IMR-90 (cell line): ENCODE data around the gene SOWAHC. TPM values are rescaled to one million over a fixed set of nuclear protein-coding genes. Genes with fewer than 3 reads are reported as not detected.
A peak's percentile ranks its signal among the peaks of the same experiment; 100 is the strongest.

Source experiments
- ATAC-seq: fragments of 200-7000 bp; cut with Tn5 transposase; 2 replicates; pipeline ENCODE4 v1.9.1; 2020; ENCODE audit warnings: low read depth, mild to moderate bottlenecking, moderate library complexity
- BruUV-seq: library from RNA; stranded (reverse); fragments of 400-500 nt; replicated peaks from 2 replicates; lab custom pipeline; 2021; lab: Mats Ljungman, UMichigan
- CTCF ChIA-PET: fragments of 300-600 bp; formaldehyde crosslinking; extraction: SDS; loops from one replicate; lab custom pipeline; 2021; ENCODE audit warnings: antibody characterized with exemption; lab: Yijun Ruan, JAX
- POLR2A ChIA-PET: fragments of 300-600 bp; sonication (Branson Sonifier 250); formaldehyde crosslinking; loops from one replicate; lab custom pipeline; 2022; ENCODE audit warnings: antibody characterized with exemption; ENCODE audit not compliant: unreplicated experiment; lab: Charles Lee
- DNase-seq: peaks from one replicate; pipeline ENCODE4 v3.0.0; 2013
- H2AFZ ChIP-seq: replicated peaks from 2 replicates; pipeline ENCODE3; 2013; ENCODE audit warnings: low read length, mild to moderate bottlenecking; ENCODE audit not compliant: poor library complexity
- H2AK5ac ChIP-seq: 2 replicates; pipeline ENCODE4 v1.6.1; 2013; ENCODE audit warnings: low read depth, low read length, inconsistent platforms
- H2AK9ac ChIP-seq: replicated peaks from 2 replicates; pipeline ENCODE3; 2013; ENCODE audit warnings: mild to moderate bottlenecking, low read depth, low read length, moderate library complexity; ENCODE audit not compliant: poor library complexity
- H2BK120ac ChIP-seq: 2 replicates; pipeline ENCODE4 v1.6.1; 2013; ENCODE audit warnings: low read depth, low read length, inconsistent platforms
- H2BK15ac ChIP-seq: 3 replicates; pipeline ENCODE4 v1.6.1; 2013; ENCODE audit warnings: low read depth, low read length, inconsistent platforms
- H2BK20ac ChIP-seq: 2 replicates; pipeline ENCODE4 v1.6.1; 2013; ENCODE audit warnings: low read depth, mild to moderate bottlenecking, inconsistent platforms, low read length, moderate library complexity
- H2BK5ac ChIP-seq: 2 replicates; pipeline ENCODE4 v1.6.1; 2013; ENCODE audit warnings: mild to moderate bottlenecking, low read depth, low read length, inconsistent platforms; ENCODE audit not compliant: poor library complexity, severe bottlenecking
- H3K14ac ChIP-seq: replicated peaks from 2 replicates; pipeline ENCODE4 v1.6.1; 2013; ENCODE audit warnings: low read depth, low read length, inconsistent platforms
- H3K18ac ChIP-seq: 2 replicates; pipeline ENCODE4 v1.6.1; 2013; ENCODE audit warnings: low read depth, low read length, control low read depth
- H3K23ac ChIP-seq: 2 replicates; pipeline ENCODE4 v1.6.1; 2013; ENCODE audit warnings: low read depth, low read length, inconsistent platforms
- H3K27ac ChIP-seq: 2 replicates; pipeline ENCODE4 v1.5.1; 2013; ENCODE audit warnings: mild to moderate bottlenecking, control low read depth, low read length; ENCODE audit not compliant: insufficient read depth
- H3K27me3 ChIP-seq: 2 replicates; pipeline ENCODE4 v1.6.1; 2013; ENCODE audit warnings: low read length; ENCODE audit not compliant: control insufficient read depth, insufficient read depth
- H3K36me3 ChIP-seq: 2 replicates; pipeline ENCODE4 v1.6.1; 2013; ENCODE audit warnings: low read length, mixed read lengths; ENCODE audit not compliant: control insufficient read depth, insufficient read depth
- H3K4ac ChIP-seq: 2 replicates; pipeline ENCODE4 v1.6.1; 2013; ENCODE audit warnings: low read depth, low read length, inconsistent platforms
- H3K4me1 ChIP-seq: 2 replicates; pipeline ENCODE4 v1.6.1; 2013; ENCODE audit warnings: low read length, mixed read lengths; ENCODE audit not compliant: control insufficient read depth, insufficient read depth
- H3K4me2 ChIP-seq: 2 replicates; pipeline ENCODE4 v1.6.1; 2013; ENCODE audit warnings: low read depth, mild to moderate bottlenecking, control low read depth, low read length, moderate library complexity
- H3K4me3 ChIP-seq: 2 replicates; pipeline ENCODE4 v1.5.1; 2013; ENCODE audit warnings: low read depth, mild to moderate bottlenecking, control low read depth, low read length, moderate library complexity; ENCODE audit not compliant: insufficient read depth
- H3K56ac ChIP-seq: 2 replicates; pipeline ENCODE4 v1.6.1; 2013; ENCODE audit warnings: low read length, inconsistent platforms; ENCODE audit not compliant: insufficient read depth; ENCODE audit errors: extremely low read depth
- H3K79me1 ChIP-seq, 2 experiments: 2 replicates each; pipeline ENCODE4 v1.6.1; 2013; ENCODE audit warnings: low read length in 2 of 2, inconsistent platforms in 1 of 2, low read depth in 1 of 2
- H3K9ac ChIP-seq: 2 replicates; pipeline ENCODE4 v1.6.1; 2013; ENCODE audit warnings: low read depth, low read length, control low read depth
- H3K9me1 ChIP-seq: 2 replicates; pipeline ENCODE4 v1.6.1; 2013; ENCODE audit warnings: low read length, inconsistent platforms; ENCODE audit not compliant: insufficient read depth
- H3K9me3 ChIP-seq: 2 replicates; pipeline ENCODE4 v1.6.1; 2013; ENCODE audit warnings: low read length; ENCODE audit not compliant: control insufficient read depth, insufficient read depth
- H4K20me1 ChIP-seq: 2 replicates; pipeline ENCODE4 v1.6.1; 2013; ENCODE audit warnings: low read length, inconsistent platforms; ENCODE audit not compliant: insufficient read depth
- H4K5ac ChIP-seq: 2 replicates; pipeline ENCODE4 v1.6.1; 2013; ENCODE audit warnings: mild to moderate bottlenecking, low read depth, low read length, control low read depth
- H4K8ac ChIP-seq, 2 experiments: 2 replicates each; pipeline ENCODE4 v1.6.1; 2013; ENCODE audit warnings: low read depth in 2 of 2, low read length in 2 of 2, control low read depth in 1 of 2, inconsistent platforms in 1 of 2
- H4K91ac ChIP-seq: 2 replicates; pipeline ENCODE4 v1.6.1; 2013; ENCODE audit warnings: low read depth, low read length, inconsistent platforms; ENCODE audit not compliant: insufficient read depth
- CEBPB ChIP-seq: IDR thresholded peaks from 2 replicates; pipeline ENCODE4 v1.6.1; 2012; ENCODE audit warnings: low read depth, low read length, improper control_type of control experiment
- CTCF ChIP-seq: conservative IDR thresholded peaks from 2 replicates; pipeline ENCODE4 v1.5.1; 2012; ENCODE audit warnings: mild to moderate bottlenecking, low read depth, low read length, improper control_type of control experiment
- FOS ChIP-seq: fragments of 150-350 bp; IDR thresholded peaks from 2 replicates; pipeline ENCODE4 v1.6.1; 2016; ENCODE audit warnings: low read depth, low read length
- NFE2L2 ChIP-seq: fragments of 150-350 bp; IDR thresholded peaks from 2 replicates; pipeline ENCODE4 v1.6.1; 2016; ENCODE audit warnings: low read depth, mild to moderate bottlenecking, low read length
- POLR2A ChIP-seq: IDR thresholded peaks from 2 replicates; pipeline ENCODE4 v1.6.1; 2012; ENCODE audit warnings: mild to moderate bottlenecking, low read depth, low read length
- RAD21 ChIP-seq: IDR thresholded peaks from 2 replicates; pipeline ENCODE4 v1.6.1; 2012; ENCODE audit warnings: low read length, improper control_type of control experiment
- RCOR1 ChIP-seq: IDR thresholded peaks from 2 replicates; pipeline ENCODE4 v1.6.1; 2012; ENCODE audit warnings: mild to moderate bottlenecking, low read length, improper control_type of control experiment; ENCODE audit not compliant: insufficient replicate concordance
- WGBS, 2 experiments: methylation state at CpG; one replicate each; pipeline versions ENCODE4 v1.1.5 to v1.1.7; 2013; ENCODE audit warnings: missing lambda C conversion rate in 2 of 2; ENCODE audit not compliant: insufficient read length in 1 of 2; ENCODE audit errors: extremely low coverage in 2 of 2; 5-methylcytosine and 5-hydroxymethylcytosine counted together
- dilution Hi-C: fragments of 300-500 bp; cut with HindIII; formaldehyde crosslinking; loops from one replicate; pipeline ENCODE4 v1.14.3; 2018; ENCODE audit warnings: low sequenced_read_pairs; ENCODE audit not compliant: unreplicated experiment
- in situ Hi-C: fragments of 300-500 bp; cut with MboI; formaldehyde crosslinking; loops from 3 replicates; pipeline ENCODE4 v1.14.3; 2019; ENCODE audit warnings: low sequenced_read_pairs, inconsistent platforms, mixed read lengths
- intact Hi-C: fragments of 100-400 bp; cut with micrococcal nuclease; formaldehyde crosslinking; loops from 2 replicates; pipeline ENCODE4 v1.10.0; 2022
- polyA plus RNA-seq, 3 experiments: library from polyadenylated mRNA; depleted of rRNA; stranded (reverse); fragments of >200 nt; gene quantifications; 2 replicates each; pipeline ENCODE4 v1.2.3, GENCODE V29; 2012; ENCODE audit warnings: low replicate concordance in 1 of 3
- total RNA-seq: library from RNA; depleted of rRNA; stranded (reverse); fragments of >200 nt; gene quantifications from 2 replicates; pipeline ENCODE4 v1.2.3, GENCODE V29; 2012

SOWAHC gene
- total and polyA plus RNA-seq, 2 of the 4 experiments (the other 2 are of a cell fraction) = 3.2 to 4.8 TPM

GRCh38 chr2:109607766-109608165 lies 6.4 kb upstream of the SOWAHC start:
- no peak overlapping the region for H3K56ac ChIP-seq
- H4K5ac ChIP-seq = no peak overlapping the region
- ChIA-PET POLR2A (no interaction called here), CTCF (interaction anchor here (0.6 kb wide), 1 partner anchor 61 kb away, joined by 4 read pairs; no protein-coding TSS in a partner anchor)
- H2AK5ac ChIP-seq = peak overlapping the region; percentile 46; the same call in 1 of the 2 replicates
- DNase-seq = peak; percentile 50
- ATAC-seq = no peak
- no peak overlapping the region; the same call in 1 of the 2 replicates for H3K27ac ChIP-seq
- 0 out of 2 replicates have a peak overlapping the region, but pooled peaks have one; percentile 18 for H2BK20ac ChIP-seq
- H4K91ac ChIP-seq = peak overlapping the region; percentile 39; the same call in 1 of the 2 replicates
- no peak overlapping the region for H2BK120ac ChIP-seq
- no peaks in the 10 kb centered on the region for H3K36me3 ChIP-seq
- H4K8ac ChIP-seq = no peak overlapping the region
- no peak overlapping the region for H2AK9ac ChIP-seq
- no CpG with 5 or more reads among the region's 2 CpGs for WGBS, 2 experiments
- H3K79me1 ChIP-seq = peaks cover 8 to 48% of the 10 kb centered on the region in 2 experiments; a peak in 3 of 4 replicates
- peaks cover 17% of the 10 kb centered on the region for H3K4me1 ChIP-seq
- peak overlapping the region; percentile 90; the same call in 1 of the 2 replicates for H3K14ac ChIP-seq
- no peak overlapping the region for H3K4me3 ChIP-seq
- no peaks in the 10 kb centered on the region for H3K27me3 ChIP-seq
- H3K9me3 ChIP-seq = no peaks in the 10 kb centered on the region
- H3K9me1 ChIP-seq = peaks cover 7% of the 10 kb centered on the region; the same call in 1 of the 2 replicates
- H3K18ac ChIP-seq = peak overlapping the region; percentile 81; the same call in 1 of the 2 replicates
- TF ChIP-seq CTCF (no peak), RCOR1 (no peak), FOS (peak; percentile 52), NFE2L2 (no peak), RAD21 (no peak), CEBPB (no peak), POLR2A (no peak)
- H3K4me2 ChIP-seq = peak overlapping the region; percentile 84
- BruUV-seq = no TSS peak
- peak overlapping the region; percentile 4; the same call in 1 of the 2 replicates for H3K9ac ChIP-seq
- dilution Hi-C loops = no loop called here
- peak overlapping the region; percentile 72 for H2BK5ac ChIP-seq
- peak overlapping the region; percentile 54; the same call in 1 of the 2 replicates for H3K4ac ChIP-seq
- H3K23ac ChIP-seq = 0 out of 2 replicates have a peak overlapping the region, but pooled peaks have one; percentile 73
- intact Hi-C loops = no loop called here
- peaks cover 16% of the 10 kb centered on the region; the same call in 1 of the 2 replicates for H4K20me1 ChIP-seq
- H2AFZ ChIP-seq = no peak overlapping the region
- no peak overlapping the region; the same call in 2 of the 3 replicates for H2BK15ac ChIP-seq
- in situ Hi-C loops = no loop called here
